Hematopoietic multipotent progenitor cell treated with erythropoietin and hydrocortisone succinate and interleukin-3 and kit ligand, for 17 days (in vitro differentiated cells): Measurements from ENCODE around the gene OR7G2.
"Not testable (repeated sequence)": the region's sequence is repeated elsewhere in the genome, so short reads cannot be mapped to it uniquely, and the experiment has no call there.

ENCODE experiments used
- DNase-seq: peaks from one replicate; pipeline ENCODE4 v3.0.0-alpha.2; 2015; ENCODE audit warnings: low spot score

Gene OR7G2

DNA sequence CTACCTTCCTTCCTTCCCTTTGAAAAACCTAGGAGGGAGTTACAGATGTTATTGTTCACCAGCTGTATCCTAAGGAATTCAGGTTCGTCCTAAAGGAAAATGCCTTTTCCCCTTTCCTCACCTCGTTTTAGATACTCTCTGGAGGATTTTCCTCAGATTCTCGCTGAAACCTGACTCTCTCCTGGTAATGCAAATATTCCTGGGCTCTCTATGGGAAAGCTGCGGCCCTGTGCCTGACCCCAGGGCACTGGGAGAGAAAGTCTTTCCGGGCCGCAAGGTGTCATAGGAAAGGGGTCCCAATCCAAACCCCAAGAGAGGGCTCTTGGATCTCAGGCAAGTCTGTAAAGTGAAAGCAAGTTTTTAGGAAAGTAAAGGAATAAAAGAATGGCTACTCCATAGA lies 33.5 kb downstream of the OR7G2 start:
- DNase-seq, result no peak

DNA sequence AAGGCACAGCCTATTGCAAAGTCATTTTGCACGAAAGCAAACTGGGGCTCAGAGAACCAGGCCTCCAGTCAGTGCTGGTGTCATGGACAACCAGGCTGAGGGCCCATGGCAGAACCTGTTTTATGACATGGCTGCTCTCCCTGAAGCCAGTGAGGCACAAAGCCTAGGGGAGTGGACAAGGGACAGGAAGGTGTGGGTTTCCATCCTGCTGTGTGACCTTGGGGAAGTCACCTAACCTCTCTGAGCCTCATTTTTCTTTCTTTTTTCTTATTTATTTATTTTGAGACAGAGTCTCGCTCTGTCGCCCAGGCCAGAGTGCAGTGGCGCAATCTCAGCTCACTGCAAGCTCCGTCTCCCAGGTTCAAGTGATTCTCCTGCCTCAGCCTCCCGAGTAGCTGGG lies 35.6 kb downstream of the OR7G2 start:
- not testable (repeated sequence) for DNase-seq

DNA sequence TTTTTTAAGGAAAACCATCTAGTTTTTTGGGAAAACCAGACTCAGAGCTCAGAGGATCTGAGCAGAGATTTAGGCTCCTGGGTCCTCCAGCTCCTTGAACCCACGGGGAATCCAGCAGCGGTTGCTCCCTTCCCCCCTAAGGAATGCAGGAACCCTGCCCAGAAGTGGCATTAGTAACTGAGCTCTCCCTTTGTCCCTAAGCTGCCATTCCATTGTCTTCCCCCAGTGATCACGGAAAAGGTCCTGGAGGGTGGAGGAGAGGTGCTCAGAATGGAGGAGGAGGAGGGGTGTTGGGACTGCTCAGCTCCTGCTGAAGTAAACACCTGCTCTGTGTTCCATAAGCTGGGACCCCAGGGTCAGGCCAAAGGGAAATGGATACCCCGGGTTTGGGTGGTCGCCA lies 37.2 kb downstream of the OR7G2 start:
- DNase-seq, result no peak

DNA sequence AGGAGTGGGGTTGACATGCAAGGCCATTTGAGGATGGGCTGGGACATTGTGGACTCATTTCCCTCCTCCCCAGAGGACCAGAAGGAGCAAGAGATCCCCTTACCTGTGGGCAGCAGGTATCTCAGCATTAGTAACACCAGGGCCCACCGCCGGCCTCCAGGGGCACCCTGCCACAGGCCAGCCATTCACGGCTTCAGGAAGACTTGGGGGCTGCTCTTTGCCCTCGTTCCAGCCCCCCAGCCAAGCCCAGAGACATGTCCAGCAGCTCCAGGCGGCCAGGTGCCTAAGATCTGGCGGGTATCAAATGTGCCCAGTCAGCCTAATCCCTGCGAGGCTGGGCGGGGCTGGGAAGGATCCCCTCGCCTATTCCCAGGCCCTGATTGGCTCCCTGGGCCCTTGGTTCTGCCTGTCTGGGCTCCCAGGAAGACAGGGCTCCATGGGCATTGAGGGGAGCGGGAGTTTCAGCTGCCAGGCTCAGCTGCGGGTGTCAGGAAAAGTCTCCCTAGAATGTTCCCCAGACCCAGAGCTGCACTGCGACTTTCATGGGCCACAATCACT lies 41.7 kb downstream of the OR7G2 start:
- DNase-seq, result no peak

DNA sequence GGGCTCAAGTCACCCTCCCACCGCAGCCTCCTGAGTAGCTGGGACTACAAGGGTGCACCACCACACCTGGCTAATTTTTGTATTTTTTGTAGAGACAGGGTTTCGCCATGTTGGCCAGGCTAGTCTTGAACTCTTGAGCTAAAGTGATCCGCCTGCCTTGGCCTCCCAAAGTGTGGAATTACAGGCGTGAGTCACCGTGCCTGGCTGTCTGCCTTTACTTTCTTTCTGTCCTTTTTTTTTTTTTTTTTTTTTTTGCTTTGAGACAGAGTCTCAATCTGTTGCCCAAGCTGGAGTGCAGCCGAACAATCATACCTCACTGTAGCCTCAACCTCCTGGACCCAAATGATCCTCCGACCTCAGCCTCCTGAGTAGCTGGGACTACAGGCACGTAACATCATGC lies 45.4 kb downstream of the OR7G2 start:
- no peak for DNase-seq

DNA sequence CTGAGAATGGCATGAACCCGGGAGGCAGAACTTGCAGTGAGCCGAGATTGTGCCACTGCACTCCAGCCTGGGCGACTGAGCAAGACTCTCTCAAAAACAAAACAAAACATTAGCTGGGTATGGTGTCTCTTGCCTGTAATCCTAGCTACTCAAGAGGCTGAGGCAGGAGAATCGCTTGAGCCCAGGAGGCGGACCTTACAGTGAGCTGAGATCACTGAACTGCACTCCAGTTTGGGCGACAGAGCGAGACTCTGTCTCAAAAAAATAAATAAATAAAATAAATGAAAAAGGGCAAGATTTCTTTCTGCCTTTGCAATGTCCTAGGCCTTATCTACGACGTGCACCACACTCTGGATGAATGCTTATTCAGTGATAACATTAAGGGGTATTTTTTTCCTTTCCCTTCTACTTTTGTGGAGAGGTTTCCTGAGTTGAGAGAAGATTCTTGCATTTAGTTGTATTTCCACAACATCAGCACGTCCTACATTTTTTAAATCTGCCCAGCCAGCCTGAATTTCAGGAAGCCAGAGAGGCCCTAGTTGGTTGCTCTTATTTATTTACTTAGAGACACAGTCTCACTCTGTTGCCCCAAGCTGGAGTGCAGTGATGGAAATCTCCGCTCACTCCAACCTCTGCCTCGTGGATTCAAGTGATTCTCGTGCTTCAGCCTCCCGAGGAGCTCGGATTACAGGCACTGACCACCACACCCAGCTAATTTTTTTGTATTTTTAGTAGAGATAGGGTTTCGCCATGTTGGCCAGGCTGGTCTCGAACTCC lies 46.5 kb downstream of the OR7G2 start:
- no peak for DNase-seq

DNA sequence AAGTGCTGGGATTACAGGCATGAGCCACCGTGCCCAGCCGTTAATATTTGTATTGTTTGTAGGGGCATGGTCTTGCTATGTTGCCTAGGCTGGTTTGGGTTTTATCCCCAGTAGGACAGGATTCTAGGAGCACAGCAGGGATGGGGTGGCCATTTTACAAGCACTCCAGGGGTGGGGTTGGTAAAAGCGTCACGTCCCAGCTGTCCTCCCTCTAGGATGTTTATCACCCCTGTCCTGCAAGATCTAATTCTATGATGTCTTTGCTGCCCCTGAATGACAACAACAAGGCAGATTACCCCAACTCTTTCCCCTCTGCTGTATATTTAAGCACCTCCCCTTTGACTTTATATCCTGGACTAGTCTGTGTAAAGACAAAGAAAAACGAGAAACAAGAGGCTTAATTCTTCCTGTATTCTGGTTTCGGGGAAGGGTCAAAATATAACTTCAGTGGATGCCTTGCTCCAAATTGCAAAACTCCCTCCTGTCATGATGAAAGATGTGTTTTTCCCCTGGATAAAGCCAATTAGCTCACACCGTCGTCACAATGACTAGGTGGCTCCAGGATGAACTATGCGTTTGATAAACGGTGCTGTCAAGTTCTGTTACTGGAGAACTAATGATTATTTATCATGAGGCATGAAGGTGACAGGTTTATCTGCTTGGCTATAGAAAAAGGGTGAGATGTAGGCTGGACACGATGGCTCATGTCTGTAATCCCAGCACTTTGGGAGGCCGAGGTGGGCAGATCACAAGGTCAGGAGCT lies 48.2 kb downstream of the OR7G2 start:
- DNase-seq, result no peak

DNA sequence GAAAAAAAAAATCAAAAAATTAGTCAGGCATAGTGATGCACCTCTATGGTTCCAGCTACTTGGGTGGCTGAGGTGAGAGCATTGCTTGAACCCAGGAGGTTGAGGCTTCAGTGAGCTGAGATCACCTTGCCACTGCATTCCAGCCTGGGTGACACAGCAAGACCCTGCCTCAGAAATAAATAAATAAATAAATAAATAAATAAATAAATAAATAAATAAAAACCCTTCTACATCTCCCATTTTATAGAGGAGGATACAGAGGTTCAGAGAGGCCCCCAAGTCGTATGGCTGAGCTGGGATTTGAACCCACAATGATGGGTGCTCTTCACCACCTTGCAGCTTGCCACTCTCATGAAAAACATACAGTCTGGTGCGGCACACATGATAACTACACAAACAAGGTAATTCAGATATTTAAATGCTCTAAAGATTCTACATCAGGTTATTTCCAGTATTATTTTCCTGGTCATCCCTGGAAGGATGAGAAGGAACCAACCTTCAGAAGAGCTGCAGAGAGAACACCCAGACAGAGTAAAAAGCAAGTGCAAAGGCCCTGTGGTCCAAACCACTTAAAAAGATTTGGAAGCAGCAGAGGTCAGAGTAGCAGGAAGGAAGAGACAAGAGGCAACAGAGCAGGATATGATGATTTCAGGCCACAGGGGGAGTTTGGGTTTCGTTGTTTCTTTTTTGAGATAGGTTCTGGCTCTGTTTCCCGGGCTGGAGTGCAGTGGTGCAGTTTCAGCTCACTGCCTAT lies 49.6 kb downstream of the OR7G2 start:
- no peak for DNase-seq

DNA sequence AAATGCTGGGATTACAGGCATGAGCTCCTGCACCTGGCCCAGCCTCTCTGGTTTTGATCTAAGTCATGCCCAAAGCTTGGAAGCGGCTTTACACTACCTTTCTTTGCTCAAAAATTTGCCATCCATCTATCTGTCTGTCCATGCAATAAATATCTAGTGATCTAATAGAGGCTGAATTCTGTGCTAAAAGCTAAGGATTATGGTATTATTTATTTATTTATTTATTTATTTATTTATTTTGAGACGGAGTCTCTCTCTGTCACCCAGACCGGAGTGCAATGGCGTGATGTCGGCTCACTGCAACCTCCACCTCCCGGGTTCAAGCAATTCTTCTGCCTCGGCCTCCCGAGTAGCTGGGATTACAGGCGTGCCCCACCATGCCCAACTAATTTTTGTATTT lies 51.1 kb downstream of the OR7G2 start:
- not testable (repeated sequence) for DNase-seq

DNA sequence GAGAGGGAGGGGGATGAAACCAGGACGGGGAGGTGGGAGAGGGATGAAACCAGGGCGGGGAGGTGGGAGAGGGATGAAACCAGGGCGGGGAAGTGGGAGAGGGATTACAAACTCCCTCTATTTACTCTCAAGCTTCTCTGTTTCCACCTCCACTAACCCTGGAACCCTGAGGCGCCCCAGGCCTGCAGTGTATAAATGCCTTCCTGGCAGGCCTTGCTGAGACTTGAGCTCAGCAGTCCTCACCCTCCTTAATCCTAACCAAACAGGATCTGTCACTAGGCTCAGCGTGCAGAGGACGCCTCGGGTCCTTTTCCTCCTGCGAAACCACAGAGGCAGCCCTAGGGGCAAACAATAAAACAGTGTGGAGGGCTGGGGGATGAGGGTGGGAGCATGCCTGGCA lies 52.5 kb downstream of the OR7G2 start:
- no peak for DNase-seq

DNA sequence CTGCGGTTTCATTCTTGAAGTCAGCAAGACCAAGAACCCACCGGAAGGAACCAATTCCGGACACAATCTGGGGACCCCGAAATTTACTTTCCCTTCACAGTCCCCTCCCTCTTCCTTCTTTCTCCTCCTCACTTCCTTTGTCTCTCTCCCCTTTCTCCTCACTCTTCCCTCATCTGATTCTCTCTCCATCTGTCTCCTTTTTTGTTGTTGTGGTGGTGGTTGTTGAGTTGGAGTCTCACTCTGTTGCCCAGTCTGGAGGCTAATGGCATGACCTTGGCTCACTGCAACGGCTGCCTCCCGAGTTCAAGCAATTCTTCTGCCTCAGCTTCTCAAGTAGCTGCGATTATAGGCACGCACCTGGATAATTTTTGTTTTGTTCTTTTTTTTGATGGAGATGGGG lies 53.1 kb downstream of the OR7G2 start:
- DNase-seq, result no peak

DNA sequence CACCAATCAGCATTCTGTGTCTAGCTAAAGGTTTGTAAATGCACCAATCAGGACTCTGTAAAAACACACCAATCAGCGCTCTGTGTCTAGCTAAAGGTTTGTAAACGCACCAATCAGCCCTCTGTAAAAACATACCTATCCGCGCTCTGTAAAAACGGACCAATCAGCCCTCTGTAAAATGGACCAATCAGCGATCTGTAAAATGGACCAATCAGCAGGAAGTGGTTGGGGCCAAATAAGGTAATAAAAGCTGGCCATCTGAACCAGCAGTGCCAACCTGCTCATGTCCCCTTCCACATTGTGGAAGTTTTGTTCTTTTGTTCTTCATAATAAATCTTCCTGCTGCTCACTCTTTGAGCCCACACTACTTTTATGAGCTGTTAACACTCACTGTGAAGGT lies 53.6 kb downstream of the OR7G2 start:
- DNase-seq, result not testable (repeated sequence)

DNA sequence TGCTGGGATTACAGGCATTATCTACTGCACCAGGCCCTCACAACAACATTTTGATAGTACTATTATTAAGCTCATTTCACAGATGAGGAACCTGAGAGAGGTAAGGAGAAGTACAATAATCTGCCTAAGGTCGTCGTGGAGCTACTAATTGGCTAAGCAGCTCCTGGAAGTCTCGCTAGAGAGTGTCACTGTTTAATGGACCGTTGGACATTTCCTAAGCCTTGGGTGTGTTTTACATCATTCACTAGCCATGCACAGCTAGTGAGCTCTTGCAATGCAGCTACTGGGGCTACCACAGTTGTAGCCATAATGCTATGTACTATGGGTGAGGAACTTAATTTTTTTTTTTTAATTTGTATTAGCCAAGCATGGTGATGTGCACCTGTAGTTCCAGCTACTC lies 54.4 kb downstream of the OR7G2 start:
- no peak for DNase-seq
